Kidney capillary endothelial cell (primary cell): ENCODE data around the gene SETD1B.
A peak's percentile ranks its signal among the peaks of the same experiment; 100 is the strongest.
"Not testable (repeated sequence)": the region's sequence is repeated elsewhere in the genome, so short reads cannot be mapped to it uniquely, and the experiment has no call there.

ENCODE experiments used
- DNase-seq: peaks from one replicate; pipeline ENCODE4 v3.0.0-alpha.2; 2018; ENCODE audit warnings: low spot score

Gene SETD1B

GRCh38 chr12:121857322-121858246 lies 53.8 kb downstream of the SETD1B start:
- no peak for DNase-seq

GRCh38 chr12:121858318-121858661 lies 54.5 kb downstream of the SETD1B start:
- no peak for DNase-seq

- DNase-seq, result peak; percentile 10
Observed at GRCh38 chr12:121858662-121859572, 55.1 kb downstream of the SETD1B start, which contains the start of gene HPD. Gene HPD (minus strand): TSS chr12:121858859. CDS start chr12:121858823, 36 bp downstream.

GRCh38 chr12:121860257-121860656 lies 56.4 kb downstream of the SETD1B start:
- DNase-seq, result no peak

GRCh38 chr12:121860699-121861098 lies 56.9 kb downstream of the SETD1B start:
- not testable (repeated sequence) for DNase-seq

GRCh38 chr12:121861636-121862254 lies 57.9 kb downstream of the SETD1B start:
- no peak for DNase-seq

- no peak for DNase-seq
Observed at GRCh38 chr12:121866331-121866730, 62.5 kb downstream of the SETD1B start.

- DNase-seq, result not testable (repeated sequence)
Observed at GRCh38 chr12:121869229-121869628, 65.4 kb downstream of the SETD1B start.

GRCh38 chr12:121871467-121871866 lies 67.7 kb downstream of the SETD1B start:
- no peak for DNase-seq

GRCh38 chr12:121872546-121873215 lies 68.9 kb downstream of the SETD1B start:
- no peak for DNase-seq

GRCh38 chr12:121873216-121873569 lies 69.4 kb downstream of the SETD1B start:
- DNase-seq, result no peak

- no peak for DNase-seq
Observed at GRCh38 chr12:121874071-121874470, 70.3 kb downstream of the SETD1B start.

- no peak for DNase-seq
Observed at GRCh38 chr12:121875582-121875981, 71.8 kb downstream of the SETD1B start.

GRCh38 chr12:121876080-121876447 lies 72.3 kb downstream of the SETD1B start:
- DNase-seq, result not testable (repeated sequence)
